Smooth muscle cell of the umbilical artery (primary cell): ENCODE measurements around the gene KRTAP8-1. TPM values are rescaled to one million over a fixed set of nuclear protein-coding genes. Genes with fewer than 3 reads are reported as not detected.

Experiments
- total RNA-seq: library from RNA; depleted of rRNA; stranded (reverse); fragments of >200 nt; gene quantifications from 2 replicates; pipeline ENCODE4 v1.2.3, GENCODE V29; 2014

Gene KRTAP8-1
- not detected in 2 replicates for total RNA-seq

GRCh38 chr21:30813174-30813573, at the start of gene KRTAP8-1:
TSS of gene KRTAP8-1 (minus strand) at chr21:30813274. CDS start at chr21:30813220, 54 bp downstream.

GRCh38 chr21:30829659-30830058, 16.6 kb upstream of the KRTAP8-1 start, which contains the start of gene KRTAP7-1:
TSS of gene KRTAP7-1 (minus strand) at chr21:30829759. CDS start at chr21:30829698, 61 bp downstream.

Other genes with a start within 250 kb of the KRTAP8-1 start
- gene KRTAP22-2, start 222.9 kb downstream of the KRTAP8-1 start, total RNA-seq = not detected in 2 replicates
- not detected in 2 replicates for gene KRTAP6-3, start 220.8 kb downstream of the KRTAP8-1 start, total RNA-seq
- gene KRTAP6-2, start 214.4 kb downstream of the KRTAP8-1 start, total RNA-seq = not detected in 2 replicates
- not detected in 2 replicates for gene KRTAP22-1, start 212.2 kb downstream of the KRTAP8-1 start, total RNA-seq
- gene KRTAP6-1, start 199.3 kb downstream of the KRTAP8-1 start, total RNA-seq = not detected in 2 replicates
- not detected in 2 replicates for gene KRTAP20-1, start 196.8 kb downstream of the KRTAP8-1 start, total RNA-seq
- not detected in 2 replicates for gene KRTAP20-4, start 192.6 kb downstream of the KRTAP8-1 start, total RNA-seq
- not detected in 2 replicates for gene KRTAP20-2, start 178.1 kb downstream of the KRTAP8-1 start, total RNA-seq
- gene KRTAP20-3, start 170.4 kb downstream of the KRTAP8-1 start, total RNA-seq = not detected in 2 replicates
- gene KRTAP21-3, start 94.5 kb downstream of the KRTAP8-1 start, total RNA-seq = not detected in 2 replicates
- gene KRTAP21-2, start 66.0 kb downstream of the KRTAP8-1 start, total RNA-seq = not detected in 2 replicates
- not detected in 2 replicates for gene KRTAP21-1, start 57.8 kb downstream of the KRTAP8-1 start, total RNA-seq
- not detected in 2 replicates for gene KRTAP7-1, start 16.5 kb upstream of the KRTAP8-1 start, total RNA-seq
- gene KRTAP11-1, start 68.3 kb upstream of the KRTAP8-1 start, total RNA-seq = not detected in 2 replicates
- gene KRTAP19-8, start 225.2 kb upstream of the KRTAP8-1 start, total RNA-seq = not detected in 2 replicates